ENCODE measurements around the gene LCNL1. TPM values are rescaled to one million over a fixed set of nuclear protein-coding genes. Genes with fewer than 3 reads are reported as not detected.
A peak's percentile ranks its signal among the peaks of the same experiment; 100 is the strongest.

LCNL1 gene
- total and polyA plus RNA-seq, 2 of the 13 experiments (the other 11 are each of a cell fraction or from before 2014, with no cell fraction given), result not detected

DNA sequence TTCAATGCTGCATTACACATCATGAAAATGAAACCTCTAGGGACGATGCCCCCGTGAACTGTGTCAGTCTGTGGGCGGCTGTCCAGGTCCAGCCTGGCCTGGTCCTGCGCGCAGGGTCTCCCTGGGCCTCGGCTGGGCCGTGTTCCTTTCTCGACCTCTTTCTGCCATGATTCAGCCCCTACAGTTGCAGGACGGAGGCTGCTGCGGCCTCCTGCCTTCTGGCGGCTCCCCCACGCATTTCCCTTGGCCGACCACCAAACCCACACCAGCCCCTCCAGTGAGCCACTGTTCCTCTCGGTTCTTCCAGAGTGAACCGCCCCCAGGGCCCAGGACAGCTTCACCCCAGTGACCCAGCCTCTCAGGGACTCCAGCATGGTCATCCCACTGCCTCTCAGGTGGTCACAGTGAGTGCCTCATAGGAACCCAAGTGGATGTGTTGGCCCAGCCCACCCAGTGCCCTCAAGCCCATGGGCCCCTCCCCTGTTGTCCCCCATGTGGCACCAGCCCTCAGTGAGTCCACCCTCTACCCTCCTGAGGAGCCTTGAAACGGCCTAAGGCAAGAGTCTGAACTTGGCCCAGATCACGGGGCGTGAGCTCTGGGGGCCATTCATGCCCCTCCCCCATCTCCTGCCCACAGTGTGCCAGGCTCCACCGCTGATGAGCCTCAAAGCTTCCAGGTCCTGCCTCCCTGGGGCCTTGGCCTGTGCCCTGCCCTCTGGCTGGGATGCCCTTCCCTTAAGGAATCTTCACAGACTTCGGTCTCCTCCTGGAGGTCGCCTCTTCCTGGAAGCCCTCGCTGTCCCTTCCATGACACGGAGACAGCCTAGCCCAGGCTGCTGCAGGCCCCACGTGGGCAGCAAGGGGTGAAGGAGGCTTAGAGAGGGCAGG, 23.6 kb downstream of the LCNL1 start:
- no peak for DNase-seq (ENCODE audit: low spot score)
- no peak for ATAC-seq
- Histone ChIP-seq H3K4me3 (replicated peaks in 1 of 3; ENCODE audit: insufficient read depth in 1 of 3, low read depth in 2 of 3, low read length in 3 of 3) (no peak overlapping the region), H3K79me2 (ENCODE audit: insufficient read depth, low read length) (no peaks in the 10 kb centered on the region), H3K36me3 (replicated peaks in 1 of 2; ENCODE audit: control insufficient read depth in 1 of 2, insufficient read depth in 2 of 2, low read length in 2 of 2) (no peaks in the 10 kb centered on the region), H3K4me2 (ENCODE audit: low read depth, low read length) (no peak overlapping the region), H3K9ac (ENCODE audit: insufficient read depth, low read depth, low read length) (no peak overlapping the region), H4K20me1 (ENCODE audit: insufficient read depth, low read length) (no peaks in the 10 kb centered on the region), H3K9me3 (ENCODE audit: low read length) (peaks cover 4% of the 10 kb centered on the region; the same call in 1 of the 2 replicates), H3K27me3 (ENCODE audit: control insufficient read depth in 1 of 2, insufficient read depth in 2 of 2, low read length in 2 of 2) (no peaks in the 10 kb centered on the region), H3K4me1 (ENCODE audit: insufficient read depth, low read length) (peaks cover 14% of the 10 kb centered on the region), H2AFZ (ENCODE audit: low read length) (no peak overlapping the region), H3K27ac (ENCODE audit: extremely low read length, insufficient read depth, low read length) (no peak overlapping the region)
- WGBS (ENCODE audit: low lambda C conversion rate), result 86% methylated on average over 20 of the region's 24 CpGs
- TF ChIP-seq ZSCAN29 (CRISPR knock-in tag; conservative IDR thresholded peaks at IDR 0.05) (no peak), HNRNPL (IDR thresholded peaks at IDR 0.05; ENCODE audit: low read depth, low read length) (peak; percentile 60; the same call in 1 of the 2 replicates)
- ChIA-PET CTCF (ENCODE audit: low intra/inter-chr PET ratio, low total read pairs) (no interaction called here), POLR2A (no interaction called here)
- no peak for FAIRE-seq
- intact Hi-C loops (cut with micrococcal nuclease; ENCODE audit: unreplicated experiment), result no loop called here
- BruUV-seq (replicated peaks), result no TSS peak
- in situ Hi-C loops (cut with HindIII; ENCODE audit: extremely low pct_ligation_motif_present, low pct_unique_long_range_greater_than_20kb), result no loop called here

DNA sequence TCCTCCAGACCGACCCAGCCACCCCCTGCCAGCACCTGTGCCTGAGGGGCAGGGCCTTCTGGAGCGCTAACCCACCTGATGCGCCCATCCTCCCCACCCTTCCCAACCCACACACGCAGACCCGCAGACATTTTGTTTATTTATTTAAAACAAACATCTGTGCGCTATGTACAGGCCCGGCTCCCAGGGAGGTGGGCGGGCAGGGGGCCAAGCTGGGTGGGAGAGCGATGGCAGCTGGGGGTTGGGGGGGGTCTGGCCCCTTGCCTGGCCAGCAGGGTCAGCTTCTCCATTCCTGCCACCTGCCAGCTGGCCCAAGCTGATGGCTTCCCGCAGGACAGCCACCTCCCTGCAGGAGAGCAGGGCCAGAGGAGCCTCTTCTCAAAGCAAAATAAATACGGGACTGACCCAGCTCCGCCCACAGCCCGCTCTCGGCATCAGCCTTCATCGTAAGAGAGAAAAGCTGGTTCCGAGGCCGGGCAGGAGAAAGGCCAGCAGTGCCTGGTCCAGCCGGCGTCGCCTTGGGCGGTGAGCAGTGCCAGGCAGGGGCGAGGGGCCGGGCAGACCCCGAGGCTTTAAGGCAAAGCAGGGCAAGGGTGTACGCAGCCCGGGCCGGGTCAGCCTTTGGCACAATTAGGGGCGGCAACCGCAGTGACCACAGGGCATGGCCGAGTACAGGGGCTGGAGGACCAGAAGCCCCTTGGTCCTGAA, 24.5 kb downstream of the LCNL1 start:
- Histone ChIP-seq H3K36me3 (replicated peaks in 1 of 2; ENCODE audit: control insufficient read depth in 1 of 2, insufficient read depth in 2 of 2, low read length in 2 of 2) (no peaks in the 10 kb centered on the region), H3K4me2 (ENCODE audit: low read depth, low read length) (no peak overlapping the region), H3K9ac (ENCODE audit: insufficient read depth, low read depth, low read length) (no peak overlapping the region), H3K4me1 (ENCODE audit: insufficient read depth, low read length) (peaks cover 5% of the 10 kb centered on the region), H3K4me3 (replicated peaks in 1 of 3; ENCODE audit: insufficient read depth in 1 of 3, low read depth in 2 of 3, low read length in 3 of 3) (no peak overlapping the region), H3K9me3 (ENCODE audit: low read length) (peaks cover 4% of the 10 kb centered on the region; the same call in 1 of the 2 replicates), H4K20me1 (ENCODE audit: insufficient read depth, low read length) (no peaks in the 10 kb centered on the region), H3K79me2 (ENCODE audit: insufficient read depth, low read length) (no peaks in the 10 kb centered on the region), H2AFZ (ENCODE audit: low read length) (no peak overlapping the region), H3K27ac (ENCODE audit: extremely low read length, insufficient read depth, low read length) (no peak overlapping the region), H3K27me3 (ENCODE audit: control insufficient read depth in 1 of 2, insufficient read depth in 2 of 2, low read length in 2 of 2) (no peaks in the 10 kb centered on the region)
- ChIA-PET CTCF (ENCODE audit: low intra/inter-chr PET ratio, low total read pairs) (no interaction called here), POLR2A (no interaction called here)
- intact Hi-C loops (cut with micrococcal nuclease; ENCODE audit: unreplicated experiment) (no loop called here), in situ Hi-C loops (cut with HindIII; ENCODE audit: extremely low pct_ligation_motif_present, low pct_unique_long_range_greater_than_20kb) (no loop called here)
- 58% methylated on average over 21 of the region's 30 CpGs for WGBS (ENCODE audit: low lambda C conversion rate)
- no TSS peak for BruUV-seq (replicated peaks)
- FAIRE-seq, result no peak
- no peak; the same call in none of the 3 replicates for ATAC-seq
- DNase-seq (ENCODE audit: low spot score), result no peak
- TF ChIP-seq, protein P1, sequence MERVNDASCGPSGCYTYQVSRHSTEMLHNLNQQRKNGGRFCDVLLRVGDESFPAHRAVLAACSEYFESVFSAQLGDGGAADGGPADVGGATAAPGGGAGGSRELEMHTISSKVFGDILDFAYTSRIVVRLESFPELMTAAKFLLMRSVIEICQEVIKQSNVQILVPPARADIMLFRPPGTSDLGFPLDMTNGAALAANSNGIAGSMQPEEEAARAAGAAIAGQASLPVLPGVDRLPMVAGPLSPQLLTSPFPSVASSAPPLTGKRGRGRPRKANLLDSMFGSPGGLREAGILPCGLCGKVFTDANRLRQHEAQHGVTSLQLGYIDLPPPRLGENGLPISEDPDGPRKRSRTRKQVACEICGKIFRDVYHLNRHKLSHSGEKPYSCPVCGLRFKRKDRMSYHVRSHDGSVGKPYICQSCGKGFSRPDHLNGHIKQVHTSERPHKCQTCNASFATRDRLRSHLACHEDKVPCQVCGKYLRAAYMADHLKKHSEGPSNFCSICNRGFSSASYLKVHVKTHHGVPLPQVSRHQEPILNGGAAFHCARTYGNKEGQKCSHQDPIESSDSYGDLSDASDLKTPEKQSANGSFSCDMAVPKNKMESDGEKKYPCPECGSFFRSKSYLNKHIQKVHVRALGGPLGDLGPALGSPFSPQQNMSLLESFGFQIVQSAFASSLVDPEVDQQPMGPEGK (CRISPR knock-in tag; IDR thresholded peaks at IDR 0.05), result peak; percentile 35; the same call in 1 of the 2 replicates
- no peak for TF ChIP-seq ZSCAN20 (CRISPR knock-in tag; IDR thresholded peaks at IDR 0.05; ENCODE audit: borderline replicate concordance)
- TF ChIP-seq, protein P2, sequence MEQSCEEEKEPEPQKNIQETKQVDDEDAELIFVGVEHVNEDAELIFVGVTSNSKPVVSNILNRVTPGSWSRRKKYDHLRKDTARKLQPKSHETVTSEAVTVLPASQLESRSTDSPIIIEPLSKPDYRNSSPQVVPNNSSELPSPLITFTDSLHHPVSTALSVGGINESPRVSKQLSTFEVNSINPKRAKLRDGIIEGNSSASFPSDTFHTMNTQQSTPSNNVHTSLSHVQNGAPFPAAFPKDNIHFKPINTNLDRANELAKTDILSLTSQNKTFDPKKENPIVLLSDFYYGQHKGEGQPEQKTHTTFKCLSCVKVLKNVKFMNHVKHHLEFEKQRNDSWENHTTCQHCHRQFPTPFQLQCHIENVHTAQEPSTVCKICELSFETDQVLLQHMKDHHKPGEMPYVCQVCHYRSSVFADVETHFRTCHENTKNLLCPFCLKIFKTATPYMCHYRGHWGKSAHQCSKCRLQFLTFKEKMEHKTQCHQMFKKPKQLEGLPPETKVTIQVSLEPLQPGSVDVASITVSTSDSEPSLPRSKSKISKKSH (CRISPR knock-in tag; IDR thresholded peaks at IDR 0.05; ENCODE audit: borderline replicate concordance), result no peak
- no peak for TF ChIP-seq NR2F2 (IDR thresholded peaks at IDR 0.05; ENCODE audit: borderline replicate concordance, low read depth)
- TF ChIP-seq, protein P3, sequence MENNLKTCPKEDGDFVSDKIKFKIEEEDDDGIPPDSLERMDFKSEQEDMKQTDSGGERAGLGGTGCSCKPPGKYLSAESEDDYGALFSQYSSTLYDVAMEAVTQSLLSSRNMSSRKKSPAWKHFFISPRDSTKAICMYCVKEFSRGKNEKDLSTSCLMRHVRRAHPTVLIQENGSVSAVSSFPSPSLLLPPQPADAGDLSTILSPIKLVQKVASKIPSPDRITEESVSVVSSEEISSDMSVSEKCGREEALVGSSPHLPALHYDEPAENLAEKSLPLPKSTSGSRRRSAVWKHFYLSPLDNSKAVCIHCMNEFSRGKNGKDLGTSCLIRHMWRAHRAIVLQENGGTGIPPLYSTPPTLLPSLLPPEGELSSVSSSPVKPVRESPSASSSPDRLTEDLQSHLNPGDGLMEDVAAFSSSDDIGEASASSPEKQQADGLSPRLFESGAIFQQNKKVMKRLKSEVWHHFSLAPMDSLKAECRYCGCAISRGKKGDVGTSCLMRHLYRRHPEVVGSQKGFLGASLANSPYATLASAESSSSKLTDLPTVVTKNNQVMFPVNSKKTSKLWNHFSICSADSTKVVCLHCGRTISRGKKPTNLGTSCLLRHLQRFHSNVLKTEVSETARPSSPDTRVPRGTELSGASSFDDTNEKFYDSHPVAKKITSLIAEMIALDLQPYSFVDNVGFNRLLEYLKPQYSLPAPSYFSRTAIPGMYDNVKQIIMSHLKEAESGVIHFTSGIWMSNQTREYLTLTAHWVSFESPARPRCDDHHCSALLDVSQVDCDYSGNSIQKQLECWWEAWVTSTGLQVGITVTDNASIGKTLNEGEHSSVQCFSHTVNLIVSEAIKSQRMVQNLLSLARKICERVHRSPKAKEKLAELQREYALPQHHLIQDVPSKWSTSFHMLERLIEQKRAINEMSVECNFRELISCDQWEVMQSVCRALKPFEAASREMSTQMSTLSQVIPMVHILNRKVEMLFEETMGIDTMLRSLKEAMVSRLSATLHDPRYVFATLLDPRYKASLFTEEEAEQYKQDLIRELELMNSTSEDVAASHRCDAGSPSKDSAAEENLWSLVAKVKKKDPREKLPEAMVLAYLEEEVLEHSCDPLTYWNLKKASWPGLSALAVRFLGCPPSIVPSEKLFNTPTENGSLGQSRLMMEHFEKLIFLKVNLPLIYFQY (CRISPR knock-in tag; IDR thresholded peaks at IDR 0.05; ENCODE audit: borderline replicate concordance), result no peak
